ENCODE results near the gene CILP2. TPM values are rescaled to one million over a fixed set of nuclear protein-coding genes. Genes with fewer than 3 reads are reported as not detected.

The CILP2 gene
- polyA plus RNA-seq, 1 of the 3 experiments (the other 2 are of a cell fraction), result 1.9 TPM

DNA sequence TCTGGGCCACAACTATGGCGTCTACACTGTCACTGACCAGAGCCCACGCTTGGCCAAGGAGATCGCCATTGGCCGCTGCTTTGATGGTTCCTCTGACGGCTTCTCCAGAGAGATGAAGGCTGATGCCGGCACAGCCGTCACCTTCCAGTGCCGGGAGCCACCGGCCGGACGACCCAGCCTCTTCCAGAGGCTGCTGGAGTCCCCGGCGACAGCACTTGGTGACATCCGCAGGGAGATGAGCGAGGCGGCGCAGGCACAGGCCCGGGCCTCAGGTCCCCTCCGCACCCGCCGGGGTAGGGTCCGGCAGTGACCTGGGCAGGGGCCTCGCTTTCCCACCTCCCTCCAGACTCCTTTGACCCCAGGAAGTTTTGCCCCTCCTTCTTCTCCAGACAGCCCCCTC is 7.6 kb downstream of the CILP2 start (continued):
- TF ChIP-seq TAF1 (IDR thresholded peaks at IDR 0.05; ENCODE audit: borderline replicate concordance, low read depth, low read length), result no peak
- TF ChIP-seq JUND (IDR thresholded peaks at IDR 0.05), result no peak
- no peak for TF ChIP-seq EP300 (IDR thresholded peaks at IDR 0.05; ENCODE audit: borderline replicate concordance in 1 of 2, low read depth in 1 of 2, low read length in 1 of 2)
- no peak for TF ChIP-seq USF2 (IDR thresholded peaks at IDR 0.05; ENCODE audit: borderline replicate concordance, low read depth, low read length)
- no peak for TF ChIP-seq ZBTB33 (IDR thresholded peaks at IDR 0.05; ENCODE audit: borderline replicate concordance, low read depth)

- peaks cover 0 to 16% of the 10 kb centered on the region in 2 experiments; a peak in 1 of 4 replicates for H3K4me1 ChIP-seq (ENCODE audit: control insufficient read depth in 1 of 2, insufficient read depth in 2 of 2, low read depth in 1 of 2, low read length in 1 of 2)
- H3K9me2 ChIP-seq, result no peaks in the 10 kb centered on the region
- no peak overlapping the region for H2AFZ ChIP-seq (ENCODE audit: low read depth)
- H3K4me2 ChIP-seq, result no peak overlapping the region
- H3K79me2 ChIP-seq (ENCODE audit: insufficient read depth), result no peaks in the 10 kb centered on the region
- WGBS (ENCODE audit: low lambda C conversion rate), result 73% methylated on average over 10 of the region's 19 CpGs
- no peak for TF ChIP-seq CHD2 (IDR thresholded peaks at IDR 0.05; ENCODE audit: low read length, partially characterized antibody)
- peak; percentile 38; the same call in 1 of the 2 replicates for TF ChIP-seq MXI1 (IDR thresholded peaks at IDR 0.05; ENCODE audit: low read depth, low read length)
- no peaks in the 10 kb centered on the region for H3K27me3 ChIP-seq (ENCODE audit: insufficient read depth)
- DNase-seq, result peak; percentile 74
- H3K4me3 ChIP-seq (ENCODE audit: low read depth in 2 of 2, low read length in 1 of 2), result no peak overlapping the region
- no peaks in the 10 kb centered on the region for H4K20me1 ChIP-seq (ENCODE audit: insufficient read depth)
- no peak overlapping the region for H3K9ac ChIP-seq
- no peak overlapping the region for H3K27ac ChIP-seq (ENCODE audit: low read depth in 2 of 2, low read length in 1 of 2)
- no peaks in the 10 kb centered on the region for H3K9me3 ChIP-seq
- POLR2A ChIA-PET, result no interaction called here
- no peaks in the 10 kb centered on the region for H3K36me3 ChIP-seq (replicated peaks in 1 of 2; ENCODE audit: control insufficient read depth in 1 of 2, insufficient read depth in 2 of 2, low read length in 1 of 2)
- CTCF ChIA-PET, result interaction anchor here (0.9 to 15.7 kb wide), 6 partner anchors 8 to 97 kb away, joined by 3 to 258 read pairs (median 6); partner anchors contain the start of genes CILP2, GMIP and YJEFN3
- no peaks in the 10 kb centered on the region for H3F3A ChIP-seq (replicated peaks; ENCODE audit: insufficient read depth)
These were observed 8.7 kb downstream of the CILP2 start for GRCh38 chr19:19546751-19547162.

DNA sequence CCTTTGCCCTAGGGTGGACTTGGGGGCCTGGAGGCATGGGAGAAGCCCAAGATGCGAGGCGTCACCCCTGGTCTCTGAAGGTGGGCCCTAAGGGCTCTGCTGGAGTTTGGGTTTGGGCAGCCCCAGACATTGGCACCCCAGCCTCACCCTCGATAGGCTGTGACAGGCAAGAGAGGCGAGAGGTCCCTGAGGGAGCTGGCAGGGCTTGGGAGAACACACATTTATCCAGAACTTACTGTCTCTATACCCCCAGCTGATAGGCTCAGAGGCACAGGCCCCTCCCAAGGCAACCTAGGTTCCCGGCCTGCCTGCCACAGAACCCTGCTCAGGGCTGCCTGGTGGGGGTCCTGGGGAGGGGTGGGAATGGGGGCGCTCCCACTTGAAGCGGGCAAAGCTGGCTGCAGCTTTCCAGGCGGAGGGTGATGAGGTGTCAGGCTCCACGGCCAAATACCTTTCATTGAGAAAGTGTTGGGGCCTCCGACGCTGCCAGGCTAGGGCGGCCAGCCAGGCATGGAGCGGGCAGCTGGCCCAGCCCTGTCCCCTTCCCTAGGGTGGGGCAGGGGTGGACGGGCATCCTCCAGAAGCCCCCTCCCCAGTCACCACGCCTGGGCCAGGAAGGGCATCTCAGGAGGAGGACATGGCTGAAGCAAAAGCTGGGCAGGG is 9.7 kb downstream of the CILP2 start:
- Histone ChIP-seq H3K4me3 (ENCODE audit: low read depth in 2 of 2, low read length in 1 of 2) (no peak overlapping the region), H3K36me3 (replicated peaks in 1 of 2; ENCODE audit: control insufficient read depth in 1 of 2, insufficient read depth in 2 of 2, low read length in 1 of 2) (no peaks in the 10 kb centered on the region), H3K79me2 (ENCODE audit: insufficient read depth) (no peaks in the 10 kb centered on the region), H3K27ac (ENCODE audit: low read depth in 2 of 2, low read length in 1 of 2) (no peak overlapping the region), H4K20me1 (ENCODE audit: insufficient read depth) (no peaks in the 10 kb centered on the region), H3K27me3 (ENCODE audit: insufficient read depth) (no peaks in the 10 kb centered on the region), H3K9me2 (no peaks in the 10 kb centered on the region), H3K9ac (no peak overlapping the region), H3K9me3 (no peaks in the 10 kb centered on the region), H3K4me2 (no peak overlapping the region), H3K4me1 (ENCODE audit: control insufficient read depth in 1 of 2, insufficient read depth in 2 of 2, low read depth in 1 of 2, low read length in 1 of 2) (peaks cover 0 to 13% of the 10 kb centered on the region in 2 experiments; a peak in 1 of 4 replicates), H2AFZ (ENCODE audit: low read depth) (no peak overlapping the region), H3F3A (replicated peaks; ENCODE audit: insufficient read depth) (no peaks in the 10 kb centered on the region)
- DNase-seq, result no peak
- ChIA-PET POLR2A (interaction anchor here (0.6 to 0.7 kb wide), 2 partner anchors 215 to 559 kb away, joined by 3 to 4 read pairs; no protein-coding TSS in a partner anchor), CTCF (interaction anchor here (0.6 to 15.7 kb wide), 5 partner anchors 8 to 782 kb away, joined by 3 to 258 read pairs (median 5); partner anchors contain the start of genes CILP2, GMIP and YJEFN3)
- 87% methylated on average over 5 of the region's 15 CpGs for WGBS (ENCODE audit: low lambda C conversion rate)
- TF ChIP-seq NFIC (IDR thresholded peaks at IDR 0.05; ENCODE audit: borderline replicate concordance), result no peak
- no peak for TF ChIP-seq CTCF (IDR thresholded peaks at IDR 0.05)
- TF ChIP-seq ZBTB33 (IDR thresholded peaks at IDR 0.05; ENCODE audit: borderline replicate concordance, low read depth), result no peak
- TF ChIP-seq POLR2AphosphoS5 (IDR thresholded peaks at IDR 0.05; ENCODE audit: low read depth, low read length), result no peak
- TF ChIP-seq GATA2 (CRISPR knock-in tag; IDR thresholded peaks at IDR 0.05), result no peak
- no peak for TF ChIP-seq RCOR1 (IDR thresholded peaks at IDR 0.05; ENCODE audit: low read length)
- no peak for TF ChIP-seq EP300 (IDR thresholded peaks at IDR 0.05; ENCODE audit: borderline replicate concordance in 1 of 2, low read depth in 1 of 2, low read length in 1 of 2)
- no peak for TF ChIP-seq YY1 (IDR thresholded peaks at IDR 0.05; ENCODE audit: low read depth)
- no peak for TF ChIP-seq RXRA (IDR thresholded peaks at IDR 0.05; ENCODE audit: borderline replicate concordance, low read depth)
- TF ChIP-seq, protein P1, sequence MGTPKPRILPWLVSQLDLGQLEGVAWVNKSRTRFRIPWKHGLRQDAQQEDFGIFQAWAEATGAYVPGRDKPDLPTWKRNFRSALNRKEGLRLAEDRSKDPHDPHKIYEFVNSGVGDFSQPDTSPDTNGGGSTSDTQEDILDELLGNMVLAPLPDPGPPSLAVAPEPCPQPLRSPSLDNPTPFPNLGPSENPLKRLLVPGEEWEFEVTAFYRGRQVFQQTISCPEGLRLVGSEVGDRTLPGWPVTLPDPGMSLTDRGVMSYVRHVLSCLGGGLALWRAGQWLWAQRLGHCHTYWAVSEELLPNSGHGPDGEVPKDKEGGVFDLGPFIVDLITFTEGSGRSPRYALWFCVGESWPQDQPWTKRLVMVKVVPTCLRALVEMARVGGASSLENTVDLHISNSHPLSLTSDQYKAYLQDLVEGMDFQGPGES (IDR thresholded peaks at IDR 0.05; ENCODE audit: low read depth, low read length), result no peak
- TF ChIP-seq FOXM1 (IDR thresholded peaks at IDR 0.05; ENCODE audit: low read depth), result no peak
